Kidney epithelial cell (primary cell): ENCODE results near the gene NPB. TPM values are rescaled to one million over a fixed set of nuclear protein-coding genes. Genes with fewer than 3 reads are reported as not detected.

Experiments used
- DNase-seq: peaks from one replicate; pipeline ENCODE4 v3.0.0-alpha.2; 2010; ENCODE audit warnings: low read depth
- H3K27me3 ChIP-seq: 2 replicates; pipeline ENCODE4 v1.6.0; 2011; ENCODE audit warnings: low read length; ENCODE audit not compliant: control insufficient read depth, insufficient read depth
- H3K36me3 ChIP-seq: 2 replicates; pipeline ENCODE4 v1.5.1; 2011; ENCODE audit warnings: low read length; ENCODE audit not compliant: control insufficient read depth, insufficient read depth
- H3K4me3 ChIP-seq: 2 replicates; pipeline ENCODE4 v1.5.1; 2011; ENCODE audit warnings: low read depth, mild to moderate bottlenecking, control low read depth, low read length
- total RNA-seq: library from RNA; depleted of rRNA; stranded (reverse); fragments of >200 nt; gene quantifications from 2 replicates; pipeline ENCODE4 v1.2.3, GENCODE V29; 2015
- TF ChIP-seq, protein P1 (sequence below): IDR thresholded peaks from 2 replicates; pipeline ENCODE4 v1.5.1; 2011; ENCODE audit warnings: mild to moderate bottlenecking, moderate library complexity, low read length, control low read depth, inconsistent platforms; ENCODE audit not compliant: insufficient read depth, poor library complexity, severe bottlenecking

Gene NPB
- total RNA-seq, 1 donor from 2014 or later = 1.9 TPM

DNA sequence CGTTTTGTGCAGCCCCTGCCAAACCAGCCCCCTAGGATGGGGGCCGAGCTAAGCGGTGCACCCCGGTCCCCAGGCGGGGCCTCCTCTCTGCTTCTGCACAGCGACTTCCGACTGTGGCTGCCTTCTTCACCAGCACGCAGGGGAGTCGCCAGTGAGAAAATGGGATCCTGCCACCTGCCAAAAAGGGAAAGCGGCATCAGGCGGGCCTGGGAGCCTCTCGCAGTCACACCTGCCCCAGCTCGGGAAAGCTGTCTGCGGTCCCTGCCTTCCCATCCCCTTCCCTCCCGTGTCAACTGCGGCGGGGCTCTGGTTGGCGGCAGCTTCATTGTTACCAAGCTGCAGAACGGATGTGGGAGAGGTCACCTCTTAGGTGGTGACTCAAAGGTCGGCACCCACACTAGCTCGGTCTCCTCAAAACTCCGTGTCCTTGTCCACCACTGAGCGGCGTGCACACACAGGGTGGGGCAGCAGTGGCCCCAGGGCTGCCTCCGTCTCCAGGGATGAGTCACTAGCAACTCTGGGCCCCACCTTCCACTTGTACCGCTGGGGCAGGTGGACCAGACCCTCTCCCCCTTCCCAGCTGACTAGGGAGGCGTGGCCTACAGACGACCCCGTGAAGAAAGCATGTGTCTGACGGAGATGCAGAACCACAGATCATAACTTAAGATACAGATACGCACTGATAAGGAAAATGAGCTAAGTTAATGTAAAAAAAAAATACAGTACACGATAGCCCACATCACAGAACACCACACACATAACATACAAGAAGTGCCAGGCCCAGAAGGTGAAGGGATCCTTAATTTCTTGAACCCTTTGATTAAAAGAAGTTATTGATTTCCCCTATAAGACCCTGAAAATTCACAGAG, 10.6 kb downstream of the NPB start:
- Histone ChIP-seq H3K4me3 (no peak overlapping the region), H3K36me3 (peaks cover 6% of the 10 kb centered on the region), H3K27me3 (no peaks in the 10 kb centered on the region)
- no peak for DNase-seq
- TF ChIP-seq, protein P1, sequence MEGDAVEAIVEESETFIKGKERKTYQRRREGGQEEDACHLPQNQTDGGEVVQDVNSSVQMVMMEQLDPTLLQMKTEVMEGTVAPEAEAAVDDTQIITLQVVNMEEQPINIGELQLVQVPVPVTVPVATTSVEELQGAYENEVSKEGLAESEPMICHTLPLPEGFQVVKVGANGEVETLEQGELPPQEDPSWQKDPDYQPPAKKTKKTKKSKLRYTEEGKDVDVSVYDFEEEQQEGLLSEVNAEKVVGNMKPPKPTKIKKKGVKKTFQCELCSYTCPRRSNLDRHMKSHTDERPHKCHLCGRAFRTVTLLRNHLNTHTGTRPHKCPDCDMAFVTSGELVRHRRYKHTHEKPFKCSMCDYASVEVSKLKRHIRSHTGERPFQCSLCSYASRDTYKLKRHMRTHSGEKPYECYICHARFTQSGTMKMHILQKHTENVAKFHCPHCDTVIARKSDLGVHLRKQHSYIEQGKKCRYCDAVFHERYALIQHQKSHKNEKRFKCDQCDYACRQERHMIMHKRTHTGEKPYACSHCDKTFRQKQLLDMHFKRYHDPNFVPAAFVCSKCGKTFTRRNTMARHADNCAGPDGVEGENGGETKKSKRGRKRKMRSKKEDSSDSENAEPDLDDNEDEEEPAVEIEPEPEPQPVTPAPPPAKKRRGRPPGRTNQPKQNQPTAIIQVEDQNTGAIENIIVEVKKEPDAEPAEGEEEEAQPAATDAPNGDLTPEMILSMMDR = no peak

DNA sequence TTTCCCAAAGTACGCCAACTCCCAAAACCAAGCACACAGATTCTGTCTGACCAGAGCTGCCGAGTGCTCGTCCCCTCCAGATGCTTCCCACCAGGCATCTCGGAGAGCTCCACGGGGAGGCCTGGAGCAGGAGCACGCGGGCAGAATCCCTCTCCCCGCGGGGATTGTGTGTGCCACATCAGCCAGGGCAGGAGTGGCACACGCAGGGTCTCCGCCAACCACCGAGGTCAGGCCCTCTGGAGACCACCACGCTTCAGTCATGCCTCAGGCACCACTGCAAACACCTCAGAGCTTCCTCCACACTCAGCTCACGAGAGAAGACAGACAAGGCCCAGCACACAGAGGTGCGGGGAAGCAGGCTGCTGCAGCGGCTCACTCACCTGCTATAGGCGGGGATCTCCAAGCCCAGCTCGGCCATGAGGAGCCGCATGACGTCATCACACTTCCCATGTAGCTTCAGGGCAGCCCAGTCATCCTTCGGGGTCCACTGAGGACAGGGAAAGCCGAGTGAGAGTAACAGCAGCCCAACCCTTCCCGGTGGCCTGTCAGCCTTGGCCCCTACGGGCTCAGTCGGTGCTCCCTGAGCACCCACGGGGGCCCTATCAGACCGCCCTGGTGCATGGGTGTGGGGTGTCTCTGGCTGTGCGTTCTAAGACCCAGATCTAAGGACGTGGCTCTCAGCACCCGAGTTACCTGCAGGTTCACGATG, 11.5 kb downstream of the NPB start:
- DNase-seq = no peak
- no peak overlapping the region for H3K4me3 ChIP-seq
- H3K27me3 ChIP-seq = no peaks in the 10 kb centered on the region
- TF ChIP-seq, protein P1 = no peak
- H3K36me3 ChIP-seq = peaks cover 6% of the 10 kb centered on the region

DNA sequence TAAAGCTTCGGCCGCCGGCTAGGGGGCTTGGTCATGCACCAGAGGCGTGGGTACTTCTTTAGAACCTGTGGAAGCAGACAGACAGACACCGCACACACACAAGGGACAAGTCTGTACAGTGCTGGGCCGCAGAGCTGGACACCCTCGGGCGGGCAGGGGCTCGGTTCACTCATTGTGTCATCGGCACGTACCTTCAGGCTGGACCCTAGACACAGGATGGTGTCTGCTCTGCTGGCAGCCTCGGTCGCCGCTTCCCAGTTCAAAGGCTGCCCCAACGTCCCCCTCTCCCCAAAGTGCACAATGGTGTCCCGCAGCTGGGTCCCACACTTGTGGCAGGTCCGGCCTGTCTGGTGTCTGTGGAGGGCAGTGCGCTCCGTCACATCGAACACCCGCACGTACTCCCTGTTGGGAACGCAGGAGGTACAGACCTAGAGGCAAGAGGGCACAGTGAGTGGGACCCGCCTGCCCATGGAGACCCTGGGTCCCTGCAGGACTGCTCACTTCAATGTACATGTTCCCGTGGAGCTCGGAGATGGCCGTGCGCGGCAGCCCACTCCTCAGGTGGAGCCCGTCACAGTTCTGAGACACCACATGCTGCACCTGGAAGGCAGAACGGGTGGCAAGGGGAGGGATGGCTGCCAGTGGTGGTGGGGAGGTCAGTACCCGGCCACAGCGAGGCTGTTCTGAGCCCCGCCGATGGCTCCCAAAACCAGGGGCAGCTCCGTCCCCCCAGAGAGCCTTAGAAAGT, 12.2 kb downstream of the NPB start:
- Histone ChIP-seq H3K27me3 (no peaks in the 10 kb centered on the region), H3K36me3 (peaks cover 6% of the 10 kb centered on the region), H3K4me3 (no peak overlapping the region)
- TF ChIP-seq, protein P1 = no peak
- no peak for DNase-seq

DNA sequence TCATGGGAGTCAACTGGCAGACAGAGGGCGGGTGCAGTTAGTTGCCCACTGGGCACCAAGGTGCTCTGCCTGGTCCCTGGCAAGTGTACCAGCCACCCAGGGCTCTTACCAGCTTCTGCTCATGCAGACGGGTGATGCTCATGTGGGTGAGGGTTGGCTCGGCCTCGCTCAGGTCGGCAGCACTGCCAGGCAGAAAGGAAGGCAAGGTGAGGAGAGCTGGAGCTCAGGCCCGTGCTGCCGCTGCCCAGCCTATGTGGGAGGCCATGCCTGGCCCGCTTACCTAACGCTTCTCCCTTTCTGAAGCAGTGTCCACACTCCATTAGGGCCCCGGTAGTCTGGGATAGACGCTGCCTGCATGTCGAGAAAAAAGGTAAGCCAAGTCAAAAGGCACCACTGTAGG, 13.3 kb downstream of the NPB start:
- no peaks in the 10 kb centered on the region for H3K27me3 ChIP-seq
- DNase-seq = no peak
- H3K36me3 ChIP-seq = peaks cover 6% of the 10 kb centered on the region
- TF ChIP-seq, protein P1 = no peak
- H3K4me3 ChIP-seq = no peak overlapping the region

DNA sequence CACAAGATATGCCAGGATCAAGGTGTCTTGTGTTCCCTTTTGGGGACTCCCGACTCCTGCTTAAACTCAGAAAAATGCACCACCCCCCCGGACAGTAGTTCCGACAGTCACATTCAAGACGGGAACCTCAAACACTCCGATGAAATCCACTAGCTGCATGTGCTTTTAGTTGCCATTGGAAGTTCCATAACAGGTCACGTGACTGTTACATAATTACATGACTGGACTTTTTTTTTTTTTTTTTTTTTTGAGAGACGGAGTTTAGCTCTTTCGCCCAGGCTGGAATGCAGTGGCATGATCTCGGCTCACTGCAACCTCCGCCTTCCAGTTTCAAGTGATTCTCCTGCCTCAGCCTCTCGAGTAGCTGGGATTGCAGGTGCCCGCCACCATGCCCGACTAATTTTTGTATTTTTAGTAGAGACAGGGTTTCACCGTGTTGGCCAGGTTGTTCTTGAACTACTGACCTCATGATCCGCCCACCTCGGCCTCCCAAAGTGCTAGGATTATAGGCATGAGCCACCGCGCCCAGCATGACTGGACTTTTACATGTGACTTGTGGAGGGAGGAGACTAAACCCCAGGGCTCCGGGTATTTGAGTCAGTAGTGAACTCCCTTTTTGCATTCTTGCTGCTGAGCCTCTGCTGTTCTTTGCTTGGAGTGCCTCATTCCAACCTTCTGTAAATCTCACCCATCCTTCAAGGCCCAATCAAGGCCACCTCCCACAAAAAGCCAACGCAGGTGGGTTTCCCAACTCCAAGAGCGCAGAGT, 14.4 kb downstream of the NPB start:
- H3K4me3 ChIP-seq = no peak overlapping the region
- DNase-seq = no peak
- TF ChIP-seq, protein P1 = no peak
- no peaks in the 10 kb centered on the region for H3K27me3 ChIP-seq
- peaks cover 7% of the 10 kb centered on the region for H3K36me3 ChIP-seq
